DOHH2 (cell line): ENCODE results near the gene MAGEF1.

Experiments used
- CTCF ChIP-seq: fragments of 200-600 bp; sonication (generic); IDR thresholded peaks from one replicate; pipeline ENCODE4 v1.5.1; 2014; ENCODE audit warnings: antibody characterized with exemption, mild to moderate bottlenecking, low read depth, low read length; ENCODE audit not compliant: poor library complexity, severe bottlenecking
- EZH2phosphoT487 ChIP-seq: fragments of 200-600 bp; sonication (generic); IDR thresholded peaks from 2 replicates; pipeline ENCODE4 v1.6.1; 2017; ENCODE audit warnings: borderline replicate concordance, mild to moderate bottlenecking, antibody characterized with exemption, low read length, moderate library complexity, mixed read lengths

DNA sequence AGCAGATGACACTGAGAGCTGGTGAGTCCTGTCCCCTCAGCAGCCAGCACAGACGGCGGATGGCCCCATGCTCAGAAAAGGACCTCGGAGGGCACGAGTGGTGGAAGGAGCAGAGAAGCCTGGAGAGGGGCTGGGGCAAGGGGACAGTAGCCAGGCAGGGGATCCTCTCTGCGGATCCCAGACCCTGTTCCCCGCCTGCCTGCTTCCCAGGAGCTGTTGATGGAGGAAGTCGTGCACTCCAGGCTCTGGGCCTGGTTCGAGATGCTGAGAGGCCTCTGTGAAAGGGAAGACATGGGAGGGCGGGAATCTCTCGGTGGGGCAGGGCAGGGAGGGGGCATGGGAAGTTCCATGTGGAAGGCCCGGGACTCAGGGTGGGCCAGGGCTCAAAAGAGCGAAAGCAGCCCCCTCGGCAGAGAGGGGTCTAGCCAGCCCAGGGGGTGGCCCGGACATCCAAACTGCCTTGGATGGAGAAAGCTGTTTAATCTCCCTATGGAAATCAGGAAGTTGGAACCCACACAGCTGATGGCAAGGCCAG lies 47.9 kb upstream of the MAGEF1 start:
- TF ChIP-seq CTCF (no peak), EZH2phosphoT487 (no peak)
